ENCODE measurements around the gene B3GNT9.

GRCh38 chr16:67173323-67173722, 22.5 kb upstream of the B3GNT9 start:
- no peak for TF ChIP-seq SUZ12 (IDR thresholded peaks at IDR 0.05)
- no peak for TF ChIP-seq L3MBTL2 (conservative IDR thresholded peaks at IDR 0.05)
- TF ChIP-seq, protein P1, sequence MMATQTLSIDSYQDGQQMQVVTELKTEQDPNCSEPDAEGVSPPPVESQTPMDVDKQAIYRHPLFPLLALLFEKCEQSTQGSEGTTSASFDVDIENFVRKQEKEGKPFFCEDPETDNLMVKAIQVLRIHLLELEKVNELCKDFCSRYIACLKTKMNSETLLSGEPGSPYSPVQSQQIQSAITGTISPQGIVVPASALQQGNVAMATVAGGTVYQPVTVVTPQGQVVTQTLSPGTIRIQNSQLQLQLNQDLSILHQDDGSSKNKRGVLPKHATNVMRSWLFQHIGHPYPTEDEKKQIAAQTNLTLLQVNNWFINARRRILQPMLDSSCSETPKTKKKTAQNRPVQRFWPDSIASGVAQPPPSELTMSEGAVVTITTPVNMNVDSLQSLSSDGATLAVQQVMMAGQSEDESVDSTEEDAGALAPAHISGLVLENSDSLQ (IDR thresholded peaks at IDR 0.05), result no peak
- no peak for TF ChIP-seq FOXA1 (IDR thresholded peaks at IDR 0.05)
- no peak for TF ChIP-seq FOXK2 (IDR thresholded peaks at IDR 0.05)
- TF ChIP-seq TARDBP (IDR thresholded peaks at IDR 0.05), result no peak
- no peak for TF ChIP-seq ZNF384 (IDR thresholded peaks at IDR 0.05)
- TF ChIP-seq BHLHE40 (IDR thresholded peaks at IDR 0.05; ENCODE audit: borderline replicate concordance), result no peak
- no peak for TF ChIP-seq FOXM1 (IDR thresholded peaks at IDR 0.05; ENCODE audit: borderline replicate concordance)
- no peak for TF ChIP-seq NFRKB (IDR thresholded peaks at IDR 0.05)
